DOHH2 (cell line): Measurements from ENCODE around the gene RBM26.

ENCODE experiments used
- H3F3A ChIP-seq: fragments of 200-600 bp; sonication (generic), shearing (Covaris generic); 2 replicates; pipeline ENCODE4 v1.6.0; 2016; ENCODE audit warnings: antibody characterized with exemption, mild to moderate bottlenecking; ENCODE audit not compliant: control insufficient read depth, insufficient read depth
- H3K27ac ChIP-seq: fragments of 200-600 bp; sonication (generic); 2 replicates; pipeline ENCODE4 v1.5.1; 2014; ENCODE audit warnings: low read depth, mild to moderate bottlenecking, low read length, moderate library complexity
- H3K27me3 ChIP-seq: fragments of 200-600 bp; sonication (generic); 2 replicates; pipeline ENCODE4 v1.6.1; 2014; ENCODE audit warnings: mild to moderate bottlenecking, low read length, mixed read lengths; ENCODE audit not compliant: control insufficient read depth
- H3K36me3 ChIP-seq: fragments of 200-600 bp; sonication (generic); 2 replicates; pipeline ENCODE4 v1.6.1; 2014; ENCODE audit warnings: mild to moderate bottlenecking, low read length, moderate library complexity, mixed read lengths; ENCODE audit not compliant: control insufficient read depth
- H3K4me1 ChIP-seq: fragments of 200-600 bp; sonication (generic); 2 replicates; pipeline ENCODE4 v1.6.1; 2014; ENCODE audit warnings: mild to moderate bottlenecking, low read length, mixed read lengths; ENCODE audit not compliant: control insufficient read depth
- H3K4me2 ChIP-seq: fragments of 200-600 bp; sonication (generic); 2 replicates; pipeline ENCODE4 v1.6.0; 2014; ENCODE audit warnings: mild to moderate bottlenecking, low read length, moderate library complexity
- H3K4me3 ChIP-seq: fragments of 200-600 bp; sonication (generic); 2 replicates; pipeline ENCODE4 v1.5.1; 2014; ENCODE audit warnings: mild to moderate bottlenecking, low read length, mixed read lengths
- H3K79me2 ChIP-seq: fragments of 200-600 bp; sonication (generic); 2 replicates; pipeline ENCODE4 v1.6.1; 2014; ENCODE audit warnings: mild to moderate bottlenecking, low read length, mixed read lengths; ENCODE audit not compliant: control insufficient read depth
- H3K9me2 ChIP-seq: fragments of 200-600 bp; sonication (generic); replicated peaks from 2 replicates; pipeline ENCODE4 v1.6.1; 2014; ENCODE audit warnings: mild to moderate bottlenecking, low read length, mixed read lengths; ENCODE audit not compliant: control insufficient read depth
- H3K9me3 ChIP-seq: fragments of 200-600 bp; sonication (generic); 2 replicates; pipeline ENCODE4 v1.6.1; 2014; ENCODE audit warnings: antibody characterized with exemption, low read length, mixed read lengths; ENCODE audit not compliant: control insufficient read depth, insufficient read depth
- H4K20me1 ChIP-seq: fragments of 200-600 bp; sonication (generic); 2 replicates; pipeline ENCODE4 v1.6.0; 2014; ENCODE audit warnings: low read depth, mild to moderate bottlenecking, antibody characterized with exemption, low read length, moderate library complexity; ENCODE audit not compliant: control insufficient read depth, insufficient read depth
- EZH2phosphoT487 ChIP-seq: fragments of 200-600 bp; sonication (generic); IDR thresholded peaks from 2 replicates; pipeline ENCODE4 v1.6.1; 2017; ENCODE audit warnings: borderline replicate concordance, mild to moderate bottlenecking, antibody characterized with exemption, low read length, moderate library complexity, mixed read lengths
- TF ChIP-seq, protein P1 (sequence below): fragments of 200-600 bp; sonication (generic); IDR thresholded peaks from one replicate; pipeline ENCODE4 v1.5.1; 2014; ENCODE audit warnings: antibody characterized with exemption, mild to moderate bottlenecking, low read depth, low read length; ENCODE audit not compliant: poor library complexity, severe bottlenecking

The RBM26 gene

DNA sequence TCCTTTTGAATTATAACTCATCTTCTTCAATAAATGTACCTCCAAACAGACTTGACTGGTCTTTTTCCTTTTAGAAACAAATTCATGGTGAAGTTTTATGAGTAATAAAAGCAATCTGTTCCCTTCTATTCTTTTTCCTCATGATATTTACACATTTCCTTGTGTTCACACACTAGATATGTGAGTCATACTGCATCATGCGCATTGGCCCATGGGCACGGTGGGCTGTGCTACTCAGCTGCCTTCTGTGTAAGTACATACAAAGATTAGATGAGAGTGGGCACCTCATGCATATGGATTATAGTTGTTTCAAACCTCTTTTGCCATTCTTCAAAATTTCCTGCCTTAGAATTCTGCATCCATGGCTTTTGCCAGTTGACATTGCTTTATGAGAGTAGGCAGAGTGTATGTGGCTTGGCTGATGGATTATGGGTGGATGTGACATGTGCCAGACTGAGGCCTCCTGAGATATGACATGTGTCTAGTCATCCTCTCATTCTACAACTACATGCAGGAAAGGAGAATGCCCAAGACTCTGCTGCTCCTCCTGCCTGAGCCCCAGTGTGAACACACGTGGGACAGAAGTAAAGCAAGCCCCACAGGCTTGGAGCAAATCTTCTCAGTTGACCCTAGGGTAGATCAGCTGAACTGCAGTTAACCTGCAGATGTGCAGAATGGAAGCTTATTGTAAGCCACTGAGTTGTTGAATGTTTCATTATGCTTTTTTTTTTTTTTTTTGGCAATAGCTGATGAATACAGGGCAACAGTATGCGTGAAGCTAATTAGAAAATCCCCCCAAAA is 109.9 kb downstream of the RBM26 start:
- Histone ChIP-seq H3K79me2 (no peaks in the 10 kb centered on the region), H3K4me1 (peaks cover 31% of the 10 kb centered on the region), H3K9me2 (no peaks in the 10 kb centered on the region), H3K36me3 (no peaks in the 10 kb centered on the region), H3F3A (no peaks in the 10 kb centered on the region), H4K20me1 (no peaks in the 10 kb centered on the region), H3K4me3 (peak overlapping the region; percentile 50), H3K27me3 (no peaks in the 10 kb centered on the region), H3K9me3 (no peaks in the 10 kb centered on the region), H3K27ac (peak overlapping the region; percentile 61), H3K4me2 (peak overlapping the region; percentile 42)
- TF ChIP-seq EZH2phosphoT487: no peak
- TF ChIP-seq, protein P1, sequence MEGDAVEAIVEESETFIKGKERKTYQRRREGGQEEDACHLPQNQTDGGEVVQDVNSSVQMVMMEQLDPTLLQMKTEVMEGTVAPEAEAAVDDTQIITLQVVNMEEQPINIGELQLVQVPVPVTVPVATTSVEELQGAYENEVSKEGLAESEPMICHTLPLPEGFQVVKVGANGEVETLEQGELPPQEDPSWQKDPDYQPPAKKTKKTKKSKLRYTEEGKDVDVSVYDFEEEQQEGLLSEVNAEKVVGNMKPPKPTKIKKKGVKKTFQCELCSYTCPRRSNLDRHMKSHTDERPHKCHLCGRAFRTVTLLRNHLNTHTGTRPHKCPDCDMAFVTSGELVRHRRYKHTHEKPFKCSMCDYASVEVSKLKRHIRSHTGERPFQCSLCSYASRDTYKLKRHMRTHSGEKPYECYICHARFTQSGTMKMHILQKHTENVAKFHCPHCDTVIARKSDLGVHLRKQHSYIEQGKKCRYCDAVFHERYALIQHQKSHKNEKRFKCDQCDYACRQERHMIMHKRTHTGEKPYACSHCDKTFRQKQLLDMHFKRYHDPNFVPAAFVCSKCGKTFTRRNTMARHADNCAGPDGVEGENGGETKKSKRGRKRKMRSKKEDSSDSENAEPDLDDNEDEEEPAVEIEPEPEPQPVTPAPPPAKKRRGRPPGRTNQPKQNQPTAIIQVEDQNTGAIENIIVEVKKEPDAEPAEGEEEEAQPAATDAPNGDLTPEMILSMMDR: no peak

DNA sequence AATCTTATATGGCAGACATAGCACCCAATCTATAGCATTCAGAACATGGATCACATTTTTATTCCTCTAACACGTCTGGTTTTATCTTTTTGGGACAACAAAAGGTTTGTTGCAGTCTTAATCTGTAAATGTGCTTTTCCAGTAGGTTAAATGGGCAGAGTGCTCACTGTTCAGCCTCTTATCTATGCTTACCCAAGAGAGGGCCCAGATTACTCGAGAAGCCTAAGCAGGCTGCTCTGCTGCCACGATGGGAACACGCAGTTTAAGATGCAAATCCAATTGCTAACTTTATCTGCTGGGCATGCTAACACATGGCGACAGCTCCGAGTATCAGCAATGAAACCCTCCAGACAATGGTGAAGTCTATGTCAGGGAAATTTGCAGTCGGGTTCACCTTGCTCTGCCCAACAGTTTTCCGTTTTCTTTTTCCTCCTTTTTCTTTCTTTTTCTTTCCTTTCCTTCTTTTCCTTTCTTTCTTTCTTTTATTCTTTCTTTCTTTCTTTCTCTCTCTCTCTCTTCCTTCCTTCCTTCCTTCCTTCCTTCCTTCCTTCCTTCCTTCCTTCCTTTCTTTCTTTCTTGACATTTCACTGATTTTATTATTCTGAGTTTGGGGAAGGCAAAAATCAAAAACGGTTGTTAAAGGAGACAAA is 115.3 kb downstream of the RBM26 start:
- Histone ChIP-seq H3K79me2 (no peaks in the 10 kb centered on the region), H3K9me2 (no peaks in the 10 kb centered on the region), H3K4me2 (no peak overlapping the region), H3K27ac (no peak overlapping the region), H3K4me1 (peaks cover 2% of the 10 kb centered on the region; the same call in 1 of the 2 replicates), H3K27me3 (no peaks in the 10 kb centered on the region), H3K36me3 (no peaks in the 10 kb centered on the region), H3K4me3 (no peak overlapping the region), H4K20me1 (no peaks in the 10 kb centered on the region), H3K9me3 (no peaks in the 10 kb centered on the region), H3F3A (no peaks in the 10 kb centered on the region)
- TF ChIP-seq, protein P1: no peak
- no peak for TF ChIP-seq EZH2phosphoT487

DNA sequence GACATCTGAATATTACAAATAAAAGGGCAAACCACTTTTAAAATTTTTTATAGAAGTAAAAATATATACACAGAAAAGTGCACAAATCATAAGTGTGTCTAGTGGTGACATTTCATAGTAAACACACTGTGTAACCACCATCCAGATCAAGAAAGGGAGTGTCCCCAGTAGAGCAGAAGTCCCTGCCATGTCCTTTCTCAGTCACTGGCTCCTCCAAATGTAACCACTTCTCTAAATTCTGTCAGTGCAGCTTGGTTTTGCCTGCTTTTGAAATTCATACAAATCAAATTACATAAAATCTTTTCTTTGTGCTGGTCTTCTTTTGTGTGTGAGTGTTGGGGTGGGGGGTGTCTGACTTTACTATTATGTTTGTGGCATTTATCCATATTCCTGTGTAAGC is 116.5 kb downstream of the RBM26 start:
- Histone ChIP-seq H3K4me2 (no peak overlapping the region), H3F3A (no peaks in the 10 kb centered on the region), H3K27ac (no peak overlapping the region), H3K27me3 (no peaks in the 10 kb centered on the region), H3K9me2 (no peaks in the 10 kb centered on the region), H3K4me1 (no peaks in the 10 kb centered on the region), H3K4me3 (no peak overlapping the region), H4K20me1 (no peaks in the 10 kb centered on the region), H3K79me2 (no peaks in the 10 kb centered on the region), H3K36me3 (no peaks in the 10 kb centered on the region), H3K9me3 (no peaks in the 10 kb centered on the region)
- TF ChIP-seq, protein P1: no peak
- no peak for TF ChIP-seq EZH2phosphoT487
